HG03039 (cell line): ENCODE results near the gene LCN10.
"Not testable (repeated sequence)": the region's sequence is repeated elsewhere in the genome, so short reads cannot be mapped to it uniquely, and the experiment has no call there.

Source experiments
- ATAC-seq: cut with Tn5 transposase; IDR thresholded peaks from one replicate; pipeline ENCODE4 v1.9.1; 2021; ENCODE audit warnings: mild to moderate bottlenecking, moderate library complexity; ENCODE audit not compliant: unreplicated experiment

LCN10 gene

GRCh38 chr9:136773386-136774044 lies 30.8 kb upstream of the LCN10 start:
- no peak for ATAC-seq

- no peak for ATAC-seq
These were observed 29.2 kb upstream of the LCN10 start for GRCh38 chr9:136771907-136772415.

GRCh38 chr9:136769710-136770191 lies 27.0 kb upstream of the LCN10 start:
- ATAC-seq: no peak

- not testable (repeated sequence) for ATAC-seq
These were observed 23.8 kb upstream of the LCN10 start for GRCh38 chr9:136766410-136767120.

- ATAC-seq: not testable (repeated sequence)
These were observed 23.1 kb upstream of the LCN10 start for GRCh38 chr9:136765745-136766409.

GRCh38 chr9:136765041-136765440 lies 22.3 kb upstream of the LCN10 start:
- no peak for ATAC-seq

- no peak for ATAC-seq
These were observed 21.7 kb upstream of the LCN10 start, which contains the start of gene LCN15 for GRCh38 chr9:136764301-136764891. TSS of gene LCN15 (minus strand) at chr9:136764518. CDS start at chr9:136764488, 30 bp downstream.

GRCh38 chr9:136763649-136764035 lies 20.9 kb upstream of the LCN10 start:
- no peak for ATAC-seq

- ATAC-seq: no peak
These were observed 20.3 kb upstream of the LCN10 start for GRCh38 chr9:136762915-136763648.

GRCh38 chr9:136762221-136762691 lies 19.5 kb upstream of the LCN10 start:
- ATAC-seq: no peak

- ATAC-seq: no peak
These were observed 18.8 kb upstream of the LCN10 start for GRCh38 chr9:136761545-136761981.

- not testable (repeated sequence) for ATAC-seq
These were observed 18.2 kb upstream of the LCN10 start for GRCh38 chr9:136760834-136761544.

GRCh38 chr9:136760424-136760823 lies 17.7 kb upstream of the LCN10 start:
- no peak for ATAC-seq

- ATAC-seq: no peak
These were observed 16.9 kb upstream of the LCN10 start for GRCh38 chr9:136759436-136760325.

GRCh38 chr9:136759001-136759400 lies 16.3 kb upstream of the LCN10 start:
- ATAC-seq: no peak

- ATAC-seq: no peak
These were observed 15.0 kb upstream of the LCN10 start for GRCh38 chr9:136757751-136758140.

- no peak for ATAC-seq
These were observed 14.6 kb upstream of the LCN10 start for GRCh38 chr9:136757328-136757727.

GRCh38 chr9:136756836-136757235 lies 14.1 kb upstream of the LCN10 start:
- no peak for ATAC-seq

- no peak for ATAC-seq
These were observed 13.3 kb upstream of the LCN10 start for GRCh38 chr9:136756134-136756438.
